RWPE2 (cell line): ENCODE results near the gene IGSF3.
"Not testable (repeated sequence)": the region's sequence is repeated elsewhere in the genome, so short reads cannot be mapped to it uniquely, and the experiment has no call there.

Source experiments
- ATAC-seq: fragments of 200-7000 bp; cut with Tn5 transposase; 3 replicates; pipeline ENCODE4 v1.9.1; 2021; ENCODE audit warnings: low read depth
- DNase-seq: peaks from one replicate; pipeline ENCODE4 v3.0.0-alpha.2; 2020; ENCODE audit warnings: low spot score
- H3K27ac ChIP-seq: fragments of 450-650 bp; 2 replicates; pipeline ENCODE4 v1.5.1; 2017; ENCODE audit warnings: mild to moderate bottlenecking; ENCODE audit not compliant: poor library complexity, severe bottlenecking
- H3K27me3 ChIP-seq: fragments of 250-450 bp; sonication (Bioruptor Pico); 2 replicates; pipeline ENCODE4 v1.5.1; 2021; ENCODE audit warnings: mild to moderate bottlenecking, moderate library complexity; ENCODE audit not compliant: insufficient read depth, poor library complexity, severe bottlenecking
- H3K36me3 ChIP-seq: fragments of 250-450 bp; sonication (Bioruptor Pico); 2 replicates; pipeline ENCODE4 v1.5.1; 2020; ENCODE audit warnings: low read depth, mild to moderate bottlenecking, moderate library complexity
- H3K4me1 ChIP-seq: fragments of 250-450 bp; sonication (Bioruptor Pico); 2 replicates; pipeline ENCODE4 v1.5.1; 2021; ENCODE audit warnings: mild to moderate bottlenecking, moderate library complexity; ENCODE audit not compliant: insufficient read depth, poor library complexity, severe bottlenecking
- H3K4me3 ChIP-seq: fragments of 250-450 bp; sonication (Bioruptor Pico); 2 replicates; pipeline ENCODE4 v1.5.1; 2021; ENCODE audit warnings: mild to moderate bottlenecking, moderate library complexity; ENCODE audit not compliant: severe bottlenecking
- H3K9me3 ChIP-seq: fragments of 250-450 bp; sonication (Bioruptor Pico); 2 replicates; pipeline ENCODE4 v1.5.1; 2021; ENCODE audit warnings: mild to moderate bottlenecking, moderate library complexity; ENCODE audit not compliant: severe bottlenecking
- TF ChIP-seq, protein P1 (sequence below): fragments of 450-650 bp; IDR thresholded peaks from one replicate; pipeline ENCODE4 v1.5.1; 2017; ENCODE audit warnings: mild to moderate bottlenecking, moderate library complexity; ENCODE audit not compliant: poor library complexity, severe bottlenecking

The IGSF3 gene

DNA sequence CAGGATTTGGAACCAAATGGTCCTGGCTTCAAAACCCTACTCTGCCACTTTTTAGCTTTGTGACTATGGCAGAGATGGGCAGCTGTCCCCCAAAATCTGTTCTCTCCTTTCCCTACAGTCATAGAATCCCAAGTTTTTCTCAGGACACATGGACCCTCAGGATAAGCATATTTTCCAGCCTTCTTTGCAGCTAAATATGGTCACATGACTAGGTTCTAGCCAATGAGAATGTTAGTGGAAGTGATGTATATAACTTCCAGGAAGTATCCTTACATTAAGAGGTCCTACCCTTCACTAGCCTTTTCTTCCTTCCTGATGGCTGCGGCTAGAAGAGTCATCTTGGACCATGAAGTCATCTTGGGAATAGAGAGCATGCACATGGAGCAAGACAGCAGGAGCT is 5.9 kb downstream of the IGSF3 start:
- Histone ChIP-seq H3K36me3 (0 out of 2 replicates have a peak, but pooled peaks cover 5% of the 10 kb centered on the region), H3K4me3 (no peak overlapping the region), H3K27me3 (no peaks in the 10 kb centered on the region), H3K4me1 (peaks cover 7% of the 10 kb centered on the region), H3K9me3 (no peaks in the 10 kb centered on the region), H3K27ac (no peak overlapping the region)
- TF ChIP-seq, protein P1, sequence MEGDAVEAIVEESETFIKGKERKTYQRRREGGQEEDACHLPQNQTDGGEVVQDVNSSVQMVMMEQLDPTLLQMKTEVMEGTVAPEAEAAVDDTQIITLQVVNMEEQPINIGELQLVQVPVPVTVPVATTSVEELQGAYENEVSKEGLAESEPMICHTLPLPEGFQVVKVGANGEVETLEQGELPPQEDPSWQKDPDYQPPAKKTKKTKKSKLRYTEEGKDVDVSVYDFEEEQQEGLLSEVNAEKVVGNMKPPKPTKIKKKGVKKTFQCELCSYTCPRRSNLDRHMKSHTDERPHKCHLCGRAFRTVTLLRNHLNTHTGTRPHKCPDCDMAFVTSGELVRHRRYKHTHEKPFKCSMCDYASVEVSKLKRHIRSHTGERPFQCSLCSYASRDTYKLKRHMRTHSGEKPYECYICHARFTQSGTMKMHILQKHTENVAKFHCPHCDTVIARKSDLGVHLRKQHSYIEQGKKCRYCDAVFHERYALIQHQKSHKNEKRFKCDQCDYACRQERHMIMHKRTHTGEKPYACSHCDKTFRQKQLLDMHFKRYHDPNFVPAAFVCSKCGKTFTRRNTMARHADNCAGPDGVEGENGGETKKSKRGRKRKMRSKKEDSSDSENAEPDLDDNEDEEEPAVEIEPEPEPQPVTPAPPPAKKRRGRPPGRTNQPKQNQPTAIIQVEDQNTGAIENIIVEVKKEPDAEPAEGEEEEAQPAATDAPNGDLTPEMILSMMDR = no peak
- no peak for ATAC-seq
- DNase-seq = no peak

DNA sequence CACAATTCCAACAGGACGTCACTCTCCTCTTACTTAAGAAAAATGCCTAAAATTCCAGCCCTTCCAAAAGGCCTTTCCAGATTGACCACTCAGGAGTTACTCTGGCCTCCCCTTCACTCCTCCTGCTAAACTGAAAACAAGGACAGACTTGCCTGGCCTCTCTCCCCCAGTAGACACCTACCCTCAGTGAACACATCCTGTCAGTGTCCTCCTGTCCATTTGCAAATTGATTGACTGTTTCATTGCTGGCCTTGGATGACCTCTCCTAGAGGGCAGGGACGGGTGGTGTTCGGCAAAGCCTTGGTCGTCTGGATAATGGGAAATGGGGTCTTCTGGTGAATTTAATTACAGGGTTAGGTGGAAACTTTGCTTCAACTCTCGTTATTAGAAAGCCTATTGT is 8.9 kb downstream of the IGSF3 start:
- H3K9me3 ChIP-seq, H3K4me3 ChIP-seq, H3K27me3 ChIP-seq, H3K27ac ChIP-seq, H3K4me1 ChIP-seq, ATAC-seq, H3K36me3 ChIP-seq, DNase-seq: not testable (repeated sequence)

DNA sequence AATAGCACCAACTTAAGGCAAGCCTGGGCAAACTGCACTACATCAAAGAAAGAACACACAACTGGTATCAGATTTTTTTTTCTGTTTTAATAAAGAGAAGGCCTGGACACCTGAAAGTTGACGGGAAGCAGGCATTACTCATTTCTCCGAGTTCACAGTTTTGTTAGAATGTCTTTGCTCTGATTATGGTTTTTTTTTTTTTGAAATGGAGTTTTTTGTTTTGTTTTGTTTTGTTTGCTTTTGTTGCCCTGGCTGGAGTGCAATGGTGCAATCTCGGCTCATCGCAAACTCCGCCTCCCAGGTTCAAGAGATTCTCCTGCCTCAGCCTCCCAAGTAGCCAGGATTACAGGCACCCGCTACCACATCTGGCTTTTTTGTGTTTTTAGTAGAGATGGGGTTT is 9.7 kb downstream of the IGSF3 start:
- not testable (repeated sequence) for H3K36me3 ChIP-seq, H3K4me3 ChIP-seq, DNase-seq, H3K9me3 ChIP-seq, H3K4me1 ChIP-seq, H3K27ac ChIP-seq, H3K27me3 ChIP-seq, ATAC-seq

DNA sequence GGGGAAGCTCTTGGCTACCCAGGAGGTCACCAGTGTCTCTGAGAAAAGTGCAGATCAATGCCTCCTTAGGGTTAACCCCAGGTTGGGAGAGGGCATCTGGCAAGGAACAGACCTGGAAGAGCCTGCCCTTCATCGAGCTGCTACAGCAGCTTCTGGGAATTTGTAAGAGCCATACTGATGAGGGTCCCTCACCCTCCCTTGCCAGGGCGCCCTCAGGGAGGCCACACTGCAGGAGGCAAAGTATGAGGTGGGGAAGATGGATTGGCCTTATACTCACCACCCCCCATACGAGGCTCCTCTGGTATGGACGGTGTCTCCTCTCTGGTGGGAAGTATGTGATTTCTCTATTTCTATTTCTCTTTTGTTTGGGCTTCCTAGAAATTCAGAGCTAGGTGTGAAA is 13.2 kb downstream of the IGSF3 start:
- DNase-seq (no peak), ATAC-seq (no peak)
- TF ChIP-seq, protein P1 = no peak
- no peaks in the 10 kb centered on the region for H3K36me3 ChIP-seq
- H3K27ac ChIP-seq = no peak overlapping the region
- H3K27me3 ChIP-seq = no peaks in the 10 kb centered on the region
- H3K4me3 ChIP-seq = no peak overlapping the region
- no peaks in the 10 kb centered on the region for H3K4me1 ChIP-seq
- H3K9me3 ChIP-seq = no peaks in the 10 kb centered on the region

DNA sequence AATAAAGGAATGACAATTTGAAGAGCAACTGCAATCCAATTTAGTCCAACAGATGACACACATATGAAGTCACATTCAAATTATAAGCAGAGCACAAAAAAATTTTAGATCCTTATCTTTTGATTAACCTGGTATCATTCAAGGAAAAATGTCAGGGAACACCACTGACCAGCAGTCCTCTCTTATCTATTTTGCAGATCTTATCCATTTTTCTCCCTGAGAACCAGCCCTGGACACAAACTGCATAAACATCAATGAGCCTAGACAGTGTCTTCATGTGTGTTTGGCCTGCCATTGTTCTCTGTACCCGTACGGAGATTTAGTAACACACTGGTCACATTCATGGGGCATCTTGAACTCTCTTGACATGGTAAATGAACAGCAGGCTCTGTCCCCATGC is 14.9 kb downstream of the IGSF3 start:
- not testable (repeated sequence) for ATAC-seq, H3K9me3 ChIP-seq

DNA sequence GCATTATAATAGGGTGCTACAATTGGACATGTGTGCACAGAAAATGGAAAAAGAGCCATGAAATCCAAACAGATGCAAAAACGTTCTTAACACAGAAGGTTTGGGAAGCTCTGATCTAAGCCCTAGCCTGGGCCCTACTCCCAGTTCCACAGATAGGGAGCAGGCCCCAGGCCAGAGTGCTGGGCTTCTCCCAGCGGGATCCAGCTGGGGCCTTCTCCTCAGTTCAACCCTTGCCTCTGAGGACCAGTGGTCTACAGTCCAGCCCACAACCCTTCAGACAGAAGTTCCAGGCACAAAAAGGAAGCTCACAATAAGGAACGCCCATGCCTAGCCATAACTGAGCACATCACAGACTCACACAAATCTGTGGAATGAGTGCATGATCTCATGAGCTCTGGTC is 16.8 kb downstream of the IGSF3 start:
- H3K4me3 ChIP-seq, H3K27ac ChIP-seq, H3K4me1 ChIP-seq, DNase-seq, H3K27me3 ChIP-seq, H3K9me3 ChIP-seq, ATAC-seq, H3K36me3 ChIP-seq: not testable (repeated sequence)

More for the DNA sequence above, 14.9 kb downstream of the IGSF3 start:
- not testable (repeated sequence) for H3K27ac ChIP-seq, H3K4me3 ChIP-seq, H3K36me3 ChIP-seq, H3K4me1 ChIP-seq, H3K27me3 ChIP-seq, DNase-seq

DNA sequence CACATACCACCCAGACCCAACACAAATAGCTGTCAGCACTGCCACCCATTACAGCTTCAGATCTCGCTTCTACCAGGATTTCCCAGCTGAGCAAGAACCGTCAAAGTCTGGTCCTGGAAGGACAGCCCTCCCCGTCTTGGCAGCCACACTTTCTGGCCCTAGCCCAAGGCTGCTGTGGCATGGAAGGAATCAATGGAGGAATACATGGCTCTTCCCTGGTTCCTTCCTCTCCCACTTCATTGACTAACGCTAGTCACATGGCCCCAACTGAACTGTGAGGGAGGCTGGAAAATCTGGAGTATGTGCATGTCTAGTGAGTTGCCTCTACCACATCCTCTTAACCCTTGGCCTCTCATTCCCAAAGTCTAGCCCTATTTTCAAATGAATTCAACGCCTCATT is 18.5 kb downstream of the IGSF3 start:
- H3K9me3 ChIP-seq, H3K27me3 ChIP-seq, ATAC-seq, H3K36me3 ChIP-seq, DNase-seq, H3K27ac ChIP-seq, H3K4me3 ChIP-seq, H3K4me1 ChIP-seq: not testable (repeated sequence)

DNA sequence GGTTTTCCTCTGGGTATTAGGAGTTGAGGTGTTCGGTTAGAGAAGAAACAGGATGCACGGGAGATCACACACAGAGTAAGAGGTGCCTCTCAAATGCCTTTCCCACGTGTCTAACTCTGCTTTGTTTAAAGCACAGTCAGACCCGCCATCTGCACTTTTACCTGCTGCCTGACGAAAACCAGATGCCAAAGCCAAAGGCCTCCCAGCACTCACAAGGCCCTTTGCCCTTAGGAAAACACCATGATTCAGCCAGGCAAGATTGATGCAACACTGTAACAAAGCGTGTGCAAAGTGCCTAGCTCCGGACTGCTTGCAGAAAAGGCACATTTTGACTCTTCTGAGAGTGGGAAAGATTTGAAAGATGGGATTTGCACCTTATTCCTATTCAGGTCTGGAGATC is 19.2 kb downstream of the IGSF3 start:
- not testable (repeated sequence) for H3K9me3 ChIP-seq, ATAC-seq, H3K36me3 ChIP-seq, H3K4me1 ChIP-seq, DNase-seq, H3K27ac ChIP-seq, H3K4me3 ChIP-seq, H3K27me3 ChIP-seq

DNA sequence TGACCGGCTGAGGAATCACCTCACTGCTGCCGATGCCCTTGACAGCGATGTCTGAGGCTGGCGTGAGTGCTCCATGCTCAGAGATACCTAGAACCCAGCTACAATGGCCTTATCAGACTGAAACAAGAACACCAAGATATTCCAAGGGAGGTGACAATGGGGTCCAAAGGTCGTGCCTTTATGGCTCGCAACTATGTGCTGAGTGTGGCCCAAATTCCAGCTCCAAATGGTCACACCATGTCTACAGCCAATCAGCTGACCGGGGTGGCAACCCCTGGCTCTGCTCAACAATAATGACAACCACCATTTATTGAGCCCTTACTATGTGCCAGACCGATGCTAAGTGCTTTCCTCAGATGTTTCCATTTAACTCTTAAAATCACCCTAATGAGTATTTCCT is 20.3 kb downstream of the IGSF3 start:
- not testable (repeated sequence) for H3K36me3 ChIP-seq, H3K9me3 ChIP-seq, H3K27me3 ChIP-seq, H3K27ac ChIP-seq, H3K4me3 ChIP-seq, DNase-seq, ATAC-seq
- H3K4me1 ChIP-seq = peaks cover 15% of the 10 kb centered on the region

DNA sequence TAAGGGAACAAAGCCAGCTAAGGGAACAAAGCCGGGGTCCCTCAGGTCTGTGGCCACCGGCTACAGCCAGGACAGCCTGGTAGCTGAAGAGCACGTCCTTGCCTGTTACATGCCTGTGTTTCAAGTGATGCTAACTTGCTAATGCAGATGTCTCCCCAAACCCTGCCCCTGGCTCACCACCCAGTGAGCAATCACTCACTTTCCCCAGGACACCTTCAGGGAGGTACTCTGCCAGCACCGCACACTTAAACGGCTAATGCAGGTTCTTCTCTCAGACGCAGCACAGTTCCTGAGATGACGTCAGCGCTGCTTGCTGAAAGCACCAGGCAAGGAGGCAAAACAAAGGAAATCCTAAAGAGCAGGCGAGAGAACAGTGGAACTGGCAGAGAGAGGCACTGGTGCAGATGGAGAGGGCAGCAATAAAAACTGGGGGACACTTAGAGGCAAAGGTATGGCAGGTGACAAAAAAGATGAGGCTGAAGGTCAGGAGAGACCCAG is 20.8 kb downstream of the IGSF3 start:
- H3K9me3 ChIP-seq, ATAC-seq, H3K27ac ChIP-seq, H3K27me3 ChIP-seq, H3K36me3 ChIP-seq, H3K4me3 ChIP-seq, DNase-seq: not testable (repeated sequence)
- peaks cover 20% of the 10 kb centered on the region for H3K4me1 ChIP-seq
